ENCODE measurements around the gene KRTAP10-9.

GRCh38 chr21:44664691-44665090 is 37.8 kb downstream of the KRTAP10-9 start:
- TF ChIP-seq, protein P1, sequence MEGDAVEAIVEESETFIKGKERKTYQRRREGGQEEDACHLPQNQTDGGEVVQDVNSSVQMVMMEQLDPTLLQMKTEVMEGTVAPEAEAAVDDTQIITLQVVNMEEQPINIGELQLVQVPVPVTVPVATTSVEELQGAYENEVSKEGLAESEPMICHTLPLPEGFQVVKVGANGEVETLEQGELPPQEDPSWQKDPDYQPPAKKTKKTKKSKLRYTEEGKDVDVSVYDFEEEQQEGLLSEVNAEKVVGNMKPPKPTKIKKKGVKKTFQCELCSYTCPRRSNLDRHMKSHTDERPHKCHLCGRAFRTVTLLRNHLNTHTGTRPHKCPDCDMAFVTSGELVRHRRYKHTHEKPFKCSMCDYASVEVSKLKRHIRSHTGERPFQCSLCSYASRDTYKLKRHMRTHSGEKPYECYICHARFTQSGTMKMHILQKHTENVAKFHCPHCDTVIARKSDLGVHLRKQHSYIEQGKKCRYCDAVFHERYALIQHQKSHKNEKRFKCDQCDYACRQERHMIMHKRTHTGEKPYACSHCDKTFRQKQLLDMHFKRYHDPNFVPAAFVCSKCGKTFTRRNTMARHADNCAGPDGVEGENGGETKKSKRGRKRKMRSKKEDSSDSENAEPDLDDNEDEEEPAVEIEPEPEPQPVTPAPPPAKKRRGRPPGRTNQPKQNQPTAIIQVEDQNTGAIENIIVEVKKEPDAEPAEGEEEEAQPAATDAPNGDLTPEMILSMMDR (IDR thresholded peaks at IDR 0.05 in 8 of 11, conservative IDR thresholded peaks at IDR 0.05 in 3 of 11) = no peak
- TF ChIP-seq POLR2A (IDR thresholded peaks at IDR 0.05) = no peak
- no peak for TF ChIP-seq POLR2AphosphoS5 (IDR thresholded peaks at IDR 0.05)
